MM.1S (cell line): ENCODE data around the gene SOX21.

Experiments
- DNase-seq: peaks from one replicate; pipeline ENCODE4 v3.0.0-alpha.2; 2015
- H2AFZ ChIP-seq: fragments of 300-600 bp; sonication (generic); 2 replicates; pipeline ENCODE4 v1.6.0; 2016; ENCODE audit warnings: antibody characterized with exemption, low read length
- H3F3A ChIP-seq: fragments of 300-600 bp; sonication (generic); 2 replicates; pipeline ENCODE4 v1.6.1; 2016; ENCODE audit warnings: mild to moderate bottlenecking, antibody characterized with exemption, low read length, moderate library complexity, mixed read lengths; ENCODE audit not compliant: insufficient read depth
- H3K27ac ChIP-seq: fragments of 300-600 bp; sonication (generic); 2 replicates; pipeline ENCODE4 v1.5.1; 2016; ENCODE audit warnings: mild to moderate bottlenecking, low read length
- H3K27me3 ChIP-seq: fragments of 300-600 bp; sonication (generic); replicated peaks from 2 replicates; pipeline ENCODE4 v1.6.0; 2016; ENCODE audit warnings: low read length; ENCODE audit not compliant: insufficient read depth
- H3K36me3 ChIP-seq: fragments of 300-600 bp; sonication (generic); replicated peaks from 2 replicates; pipeline ENCODE4 v1.6.1; 2016; ENCODE audit warnings: mild to moderate bottlenecking, low read length, mixed read lengths; ENCODE audit not compliant: insufficient read depth
- H3K4me1 ChIP-seq: fragments of 300-600 bp; sonication (generic); 2 replicates; pipeline ENCODE4 v1.6.1; 2016; ENCODE audit warnings: low read length, mixed read lengths
- H3K4me2 ChIP-seq: fragments of 300-600 bp; sonication (generic); 2 replicates; pipeline ENCODE4 v1.6.0; 2016; ENCODE audit warnings: low read depth, low read length
- H3K4me3 ChIP-seq: fragments of 300-600 bp; sonication (generic); 2 replicates; pipeline ENCODE4 v1.5.1; 2016; ENCODE audit warnings: low read length, mixed read lengths
- H3K79me2 ChIP-seq: fragments of 300-600 bp; sonication (generic); 2 replicates; pipeline ENCODE4 v1.6.1; 2016; ENCODE audit warnings: mixed run types, low read length, mixed read lengths
- H3K9ac ChIP-seq: fragments of 300-600 bp; sonication (generic); 2 replicates; pipeline ENCODE4 v1.6.1; 2016; ENCODE audit warnings: low read length, mixed read lengths
- H3K9me2 ChIP-seq: fragments of 300-600 bp; sonication (generic); replicated peaks from 2 replicates; pipeline ENCODE4 v1.6.1; 2016; ENCODE audit warnings: mild to moderate bottlenecking, low read length, mixed read lengths; ENCODE audit not compliant: insufficient read depth
- H3K9me3 ChIP-seq: fragments of 300-600 bp; sonication (generic); replicated peaks from 2 replicates; pipeline ENCODE4 v1.6.1; 2016; ENCODE audit warnings: mild to moderate bottlenecking, low read length, mixed read lengths; ENCODE audit not compliant: insufficient read depth
- H4K20me1 ChIP-seq: fragments of 300-600 bp; sonication (generic); 2 replicates; pipeline ENCODE4 v1.6.1; 2016; ENCODE audit warnings: mild to moderate bottlenecking, low read length, moderate library complexity, mixed read lengths; ENCODE audit not compliant: insufficient read depth
- CTCF ChIP-seq: fragments of 300-600 bp; sonication (generic); IDR thresholded peaks from 2 replicates; pipeline ENCODE4 v1.5.1; 2016; ENCODE audit warnings: antibody characterized with exemption, low read length, mixed read lengths
- EZH2 ChIP-seq: fragments of 300-600 bp; sonication (generic); optimal IDR thresholded peaks from 2 replicates; pipeline ENCODE3; 2017; ENCODE audit warnings: low read depth, mild to moderate bottlenecking, antibody characterized with exemption, low read length, mixed read lengths
- EZH2phosphoT487 ChIP-seq: fragments of 300-600 bp; sonication (generic); IDR thresholded peaks from 2 replicates; pipeline ENCODE4 v1.6.1; 2018; ENCODE audit warnings: antibody characterized with exemption, low read length

SOX21 gene

GRCh38 chr13:94677799-94678198 lies 34.5 kb downstream of the SOX21 start:
- Histone ChIP-seq H3K9me3 (no peaks in the 10 kb centered on the region), H3K79me2 (no peaks in the 10 kb centered on the region), H4K20me1 (no peaks in the 10 kb centered on the region), H3K27ac (no peak overlapping the region), H3K4me2 (no peak overlapping the region), H3K36me3 (no peaks in the 10 kb centered on the region), H2AFZ (no peak overlapping the region), H3K4me3 (no peak overlapping the region), H3K4me1 (no peaks in the 10 kb centered on the region), H3K9me2 (no peaks in the 10 kb centered on the region), H3K27me3 (no peaks in the 10 kb centered on the region), H3F3A (no peaks in the 10 kb centered on the region), H3K9ac (no peak overlapping the region)
- TF ChIP-seq EZH2phosphoT487 (no peak), CTCF (no peak), EZH2 (no peak)
- no peak for DNase-seq

GRCh38 chr13:94674609-94675348 lies 37.6 kb downstream of the SOX21 start:
- H3K4me3 ChIP-seq, result no peak overlapping the region
- no peaks in the 10 kb centered on the region for H3K27me3 ChIP-seq
- no peaks in the 10 kb centered on the region for H3K9me2 ChIP-seq
- H3K79me2 ChIP-seq, result no peaks in the 10 kb centered on the region
- no peaks in the 10 kb centered on the region for H3K36me3 ChIP-seq
- TF ChIP-seq CTCF, result peak; percentile 64
- no peak for TF ChIP-seq EZH2
- TF ChIP-seq EZH2phosphoT487, result no peak
- no peak overlapping the region for H3K9ac ChIP-seq
- no peaks in the 10 kb centered on the region for H3K9me3 ChIP-seq
- H3F3A ChIP-seq, result no peaks in the 10 kb centered on the region
- peak; percentile 68 for DNase-seq
- H3K4me1 ChIP-seq, result no peaks in the 10 kb centered on the region
- H4K20me1 ChIP-seq, result no peaks in the 10 kb centered on the region
- H2AFZ ChIP-seq, result no peak overlapping the region
- no peak overlapping the region for H3K4me2 ChIP-seq
- H3K27ac ChIP-seq, result no peak overlapping the region

GRCh38 chr13:94673851-94674250 lies 38.5 kb downstream of the SOX21 start:
- no peaks in the 10 kb centered on the region for H3K79me2 ChIP-seq
- no peak overlapping the region for H3K27ac ChIP-seq
- no peak overlapping the region for H3K4me3 ChIP-seq
- H4K20me1 ChIP-seq, result no peaks in the 10 kb centered on the region
- H3K9me2 ChIP-seq, result no peaks in the 10 kb centered on the region
- no peaks in the 10 kb centered on the region for H3K27me3 ChIP-seq
- no peak for TF ChIP-seq CTCF
- TF ChIP-seq EZH2, result no peak
- no peak for TF ChIP-seq EZH2phosphoT487
- H3K9ac ChIP-seq, result no peak overlapping the region
- H3K36me3 ChIP-seq, result no peaks in the 10 kb centered on the region
- DNase-seq, result no peak
- H3K4me2 ChIP-seq, result no peak overlapping the region
- no peak overlapping the region for H2AFZ ChIP-seq
- H3F3A ChIP-seq, result no peaks in the 10 kb centered on the region
- H3K4me1 ChIP-seq, result no peaks in the 10 kb centered on the region
- H3K9me3 ChIP-seq, result no peaks in the 10 kb centered on the region
